ENCODE measurements around the gene SPTB. TPM values are rescaled to one million over a fixed set of nuclear protein-coding genes. Genes with fewer than 3 reads are reported as not detected.

The SPTB gene
- total RNA-seq, 1 donor from 2014 or later: 93.1 TPM

GRCh38 chr14:64891173-64891838, 11.6 kb upstream of the SPTB start:
- intact Hi-C loops (cut with micrococcal nuclease): loop anchor here (5.0 kb wide), 1 partner anchor 69 kb away; no protein-coding TSS in a partner anchor
- ATAC-seq: no peak
- DNase-seq: no peak

DNA sequence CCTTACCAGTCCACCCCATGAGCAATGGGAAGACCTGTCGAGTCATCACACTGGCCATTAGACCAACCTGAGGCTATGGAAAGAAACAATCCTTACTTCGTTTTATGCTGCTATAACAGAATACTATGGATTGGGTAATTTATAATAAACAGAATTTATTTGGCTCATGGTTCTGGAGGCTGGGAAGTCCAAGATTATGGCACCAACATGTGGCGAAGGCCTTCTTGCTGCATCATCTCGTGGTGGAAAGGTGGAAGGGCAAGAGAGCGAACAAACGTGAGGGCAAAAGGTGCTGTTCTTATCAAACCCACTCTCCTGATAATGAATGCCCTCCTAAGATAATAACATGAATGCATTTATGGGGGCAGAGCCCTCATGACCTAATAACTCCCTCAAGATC, 9.6 kb upstream of the SPTB start:
- intact Hi-C loops (cut with micrococcal nuclease): no loop called here
- no peak for DNase-seq
- no peak for ATAC-seq

DNA sequence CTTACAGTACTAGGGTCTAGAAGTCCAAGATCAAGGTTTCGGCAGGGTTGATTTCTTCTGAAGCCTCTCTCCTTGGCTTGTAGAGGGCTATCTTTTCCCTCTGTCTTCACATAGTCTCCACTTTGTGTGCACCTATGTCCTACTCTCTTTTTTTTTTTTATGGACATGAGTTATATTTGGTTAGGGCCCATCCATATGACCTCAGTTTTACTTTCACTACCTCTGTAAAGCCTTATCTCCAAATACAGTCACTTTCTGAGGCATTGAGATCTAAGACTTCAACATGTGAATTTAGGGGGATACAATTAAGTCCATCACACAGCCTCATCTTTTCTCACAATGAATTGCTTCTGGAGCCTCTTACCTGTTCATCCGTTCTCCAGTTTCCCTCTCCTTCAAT, 5.9 kb upstream of the SPTB start:
- DNase-seq (no peak), ATAC-seq (no peak)
- intact Hi-C loops (cut with micrococcal nuclease): no loop called here

GRCh38 chr14:64880221-64881121, 764 bp upstream of the SPTB start:
- ATAC-seq (peak; percentile 73), DNase-seq (peak; percentile 73)
- intact Hi-C loops (cut with micrococcal nuclease): no loop called here

DNA sequence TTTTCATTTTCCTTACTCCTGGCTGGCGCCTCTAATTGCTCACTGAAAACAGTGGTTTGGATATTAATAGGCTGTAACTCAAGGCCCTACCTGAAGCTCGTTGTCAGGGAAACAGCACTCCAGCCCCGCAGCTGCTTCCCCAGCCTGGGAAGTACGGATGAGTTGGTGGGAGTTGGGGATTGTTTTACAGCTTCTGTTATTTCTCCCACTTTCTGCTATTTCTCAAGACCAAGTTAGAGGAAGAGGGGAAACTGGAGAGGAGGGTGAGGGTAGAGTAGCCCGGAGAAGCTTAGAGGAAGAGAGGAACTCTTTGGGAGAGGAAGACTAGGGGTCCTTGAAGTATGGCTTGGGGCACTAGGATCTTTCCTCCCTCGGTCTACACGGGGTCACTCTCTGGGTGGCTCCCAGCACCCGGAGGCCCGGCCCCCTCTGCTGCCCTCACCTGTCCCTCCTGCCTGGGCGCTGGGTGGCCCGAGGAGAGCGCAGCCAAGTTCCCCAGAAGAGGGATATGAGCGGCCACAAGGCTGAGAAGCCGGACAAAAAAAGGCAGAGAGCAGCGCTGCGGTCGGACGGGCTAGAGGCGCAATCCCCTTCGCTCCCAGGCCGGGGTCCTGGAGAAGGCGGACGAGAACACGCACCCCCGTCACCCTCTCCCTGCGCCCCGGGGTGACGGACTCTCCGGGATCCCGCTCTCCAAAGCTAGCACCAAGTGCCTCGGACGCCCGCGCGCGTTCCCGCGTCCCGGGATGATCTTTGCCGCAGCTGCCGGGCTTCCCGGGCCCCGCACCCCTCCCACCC, 671 bp downstream of the SPTB start:
- intact Hi-C loops (cut with micrococcal nuclease): loop anchor here (10.0 kb wide), 1 partner anchor 1366 kb away; no protein-coding TSS in a partner anchor
- DNase-seq: peak; percentile 54
- peak; percentile 55 for ATAC-seq

DNA sequence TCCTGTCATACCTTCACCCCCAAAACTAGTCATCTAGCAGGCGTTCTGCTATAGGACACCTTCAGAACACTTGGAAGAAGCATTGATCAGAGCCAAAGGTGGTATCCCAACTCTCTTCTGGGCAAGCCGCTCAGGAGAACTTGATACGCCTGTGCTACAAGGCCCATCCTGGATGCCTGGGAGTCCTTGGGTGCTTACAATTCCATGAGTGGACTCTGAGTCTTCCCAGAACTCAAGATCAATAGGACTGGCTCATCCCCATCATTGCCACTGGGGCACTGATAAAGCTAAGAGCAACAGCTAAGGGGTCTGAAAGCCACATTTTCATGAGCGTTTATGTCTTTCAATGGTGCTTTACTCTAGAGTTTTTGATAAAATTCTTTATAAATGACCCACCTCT, 1.9 kb downstream of the SPTB start:
- DNase-seq: no peak
- intact Hi-C loops (cut with micrococcal nuclease): loop anchor here (10.0 kb wide), 1 partner anchor 1367 kb away; no protein-coding TSS in a partner anchor
- ATAC-seq: no peak

DNA sequence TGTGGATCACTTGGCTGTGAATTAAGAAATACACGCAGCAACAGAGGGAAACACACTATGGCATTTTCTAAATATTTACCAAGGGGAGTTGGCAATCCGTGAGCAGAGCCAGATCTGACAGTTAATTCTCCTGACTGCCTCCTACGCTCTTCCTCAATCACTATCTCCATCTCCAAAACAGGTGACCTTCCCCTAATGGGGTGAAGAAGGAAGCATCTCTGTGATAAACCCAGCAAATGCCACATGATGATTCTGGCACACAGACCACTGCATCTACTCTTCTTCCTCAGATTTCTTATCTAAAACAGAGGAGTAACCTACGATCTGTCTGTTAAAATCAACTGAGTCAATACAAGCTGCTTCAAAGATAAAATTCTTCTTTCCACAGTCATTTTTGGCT, 4.4 kb downstream of the SPTB start:
- intact Hi-C loops (cut with micrococcal nuclease): loop anchor here (10.0 kb wide), 1 partner anchor 1369 kb away; no protein-coding TSS in a partner anchor
- ATAC-seq (no peak), DNase-seq (no peak)

- intact Hi-C loops (cut with micrococcal nuclease): loop anchor here (10.0 kb wide), 1 partner anchor 1371 kb away; no protein-coding TSS in a partner anchor
- ATAC-seq (no peak), DNase-seq (no peak)
These were observed 6.0 kb downstream of the SPTB start for GRCh38 chr14:64873506-64874219.

DNA sequence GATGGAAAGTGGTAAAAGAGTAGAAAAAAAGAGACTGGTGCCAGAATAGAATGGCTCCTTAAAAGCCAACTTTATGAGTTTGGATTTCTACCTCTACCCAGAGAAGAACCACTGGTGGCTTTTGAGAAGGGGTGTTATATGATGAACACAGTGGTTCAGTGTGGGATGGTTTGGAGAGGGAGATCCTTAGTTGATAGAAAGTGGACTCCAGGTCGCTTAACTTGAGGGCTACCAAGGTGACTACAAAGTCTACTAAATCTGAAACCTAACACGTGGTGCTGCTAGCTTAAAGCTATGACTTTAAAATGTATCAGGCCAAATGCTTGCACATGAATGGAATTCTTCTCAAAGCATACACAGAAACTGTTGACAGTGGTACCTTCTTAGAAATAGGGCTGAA, 8.4 kb downstream of the SPTB start:
- ATAC-seq: no peak
- intact Hi-C loops (cut with micrococcal nuclease): loop anchor here (10.0 kb wide), 1 partner anchor 1373 kb away; no protein-coding TSS in a partner anchor
- DNase-seq: no peak

DNA sequence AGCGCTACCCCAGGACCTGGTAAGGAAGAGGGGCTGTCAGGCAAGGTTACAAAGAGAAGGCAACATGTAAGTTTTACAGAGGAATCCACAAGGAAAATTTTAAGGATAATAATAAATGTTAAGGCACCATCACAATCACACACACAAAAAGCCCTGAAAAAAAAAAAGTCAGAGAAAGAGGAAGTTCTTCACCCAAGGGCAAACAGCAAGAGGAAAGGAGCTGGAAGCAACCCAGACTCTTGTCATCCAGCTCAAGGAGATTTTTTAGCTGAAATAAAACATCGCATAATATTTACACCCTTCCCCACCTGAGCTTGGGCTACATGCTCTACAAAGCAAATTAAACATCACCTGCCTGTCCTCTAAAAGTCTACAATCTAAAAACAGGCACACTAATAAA, 9.5 kb downstream of the SPTB start:
- no peak for ATAC-seq
- intact Hi-C loops (cut with micrococcal nuclease): loop anchor here (10.0 kb wide), 1 partner anchor 1375 kb away; no protein-coding TSS in a partner anchor
- DNase-seq: no peak

- intact Hi-C loops (cut with micrococcal nuclease): no loop called here
- no peak for DNase-seq
- ATAC-seq: no peak
These were observed 10.9 kb downstream of the SPTB start for GRCh38 chr14:64868841-64869240.

GRCh38 chr14:64868379-64868778, 11.3 kb downstream of the SPTB start:
- no peak for DNase-seq
- intact Hi-C loops (cut with micrococcal nuclease): no loop called here
- peak; percentile 45 for ATAC-seq

- DNase-seq: no peak
- intact Hi-C loops (cut with micrococcal nuclease): no loop called here
- no peak for ATAC-seq
These were observed 12.5 kb downstream of the SPTB start for GRCh38 chr14:64867182-64867581.

- DNase-seq (no peak), ATAC-seq (no peak)
- intact Hi-C loops (cut with micrococcal nuclease): no loop called here
These were observed 13.7 kb downstream of the SPTB start for GRCh38 chr14:64865992-64866391.

DNA sequence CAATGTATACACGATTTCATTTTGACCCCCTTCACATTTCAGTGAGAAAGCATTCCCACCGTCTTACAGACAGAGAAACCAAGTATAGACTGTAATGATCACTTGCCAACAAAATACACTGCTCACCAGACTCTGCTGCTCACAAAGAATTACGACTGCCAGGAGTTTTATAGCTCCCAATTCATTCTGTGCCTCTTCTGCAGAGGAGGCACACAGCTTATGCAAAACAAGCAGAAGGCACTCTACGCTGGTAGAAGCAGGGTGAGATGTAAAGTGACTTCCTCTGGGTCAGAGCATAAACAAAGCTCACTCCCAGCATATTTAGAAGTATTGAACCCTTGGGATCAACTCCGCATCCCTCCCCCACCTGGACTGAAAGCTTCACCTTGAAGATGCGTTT, 14.6 kb downstream of the SPTB start:
- DNase-seq (no peak), ATAC-seq (no peak)
- intact Hi-C loops (cut with micrococcal nuclease): no loop called here

GRCh38 chr14:64864258-64864657, 15.4 kb downstream of the SPTB start:
- ATAC-seq (no peak), DNase-seq (no peak)
- intact Hi-C loops (cut with micrococcal nuclease): no loop called here

GRCh38 chr14:64861916-64862315, 17.8 kb downstream of the SPTB start:
- ATAC-seq (no peak), DNase-seq (no peak)
- intact Hi-C loops (cut with micrococcal nuclease): no loop called here

- intact Hi-C loops (cut with micrococcal nuclease): no loop called here
- ATAC-seq (no peak), DNase-seq (no peak)
These were observed 19.7 kb downstream of the SPTB start for GRCh38 chr14:64860039-64860438.

Measured in left ventricle myocardium superior (tissue), 1 donor.